ENCODE data around the gene VPS13D. TPM values are rescaled to one million over a fixed set of nuclear protein-coding genes. Genes with fewer than 3 reads are reported as not detected.

The VPS13D gene, protein sequence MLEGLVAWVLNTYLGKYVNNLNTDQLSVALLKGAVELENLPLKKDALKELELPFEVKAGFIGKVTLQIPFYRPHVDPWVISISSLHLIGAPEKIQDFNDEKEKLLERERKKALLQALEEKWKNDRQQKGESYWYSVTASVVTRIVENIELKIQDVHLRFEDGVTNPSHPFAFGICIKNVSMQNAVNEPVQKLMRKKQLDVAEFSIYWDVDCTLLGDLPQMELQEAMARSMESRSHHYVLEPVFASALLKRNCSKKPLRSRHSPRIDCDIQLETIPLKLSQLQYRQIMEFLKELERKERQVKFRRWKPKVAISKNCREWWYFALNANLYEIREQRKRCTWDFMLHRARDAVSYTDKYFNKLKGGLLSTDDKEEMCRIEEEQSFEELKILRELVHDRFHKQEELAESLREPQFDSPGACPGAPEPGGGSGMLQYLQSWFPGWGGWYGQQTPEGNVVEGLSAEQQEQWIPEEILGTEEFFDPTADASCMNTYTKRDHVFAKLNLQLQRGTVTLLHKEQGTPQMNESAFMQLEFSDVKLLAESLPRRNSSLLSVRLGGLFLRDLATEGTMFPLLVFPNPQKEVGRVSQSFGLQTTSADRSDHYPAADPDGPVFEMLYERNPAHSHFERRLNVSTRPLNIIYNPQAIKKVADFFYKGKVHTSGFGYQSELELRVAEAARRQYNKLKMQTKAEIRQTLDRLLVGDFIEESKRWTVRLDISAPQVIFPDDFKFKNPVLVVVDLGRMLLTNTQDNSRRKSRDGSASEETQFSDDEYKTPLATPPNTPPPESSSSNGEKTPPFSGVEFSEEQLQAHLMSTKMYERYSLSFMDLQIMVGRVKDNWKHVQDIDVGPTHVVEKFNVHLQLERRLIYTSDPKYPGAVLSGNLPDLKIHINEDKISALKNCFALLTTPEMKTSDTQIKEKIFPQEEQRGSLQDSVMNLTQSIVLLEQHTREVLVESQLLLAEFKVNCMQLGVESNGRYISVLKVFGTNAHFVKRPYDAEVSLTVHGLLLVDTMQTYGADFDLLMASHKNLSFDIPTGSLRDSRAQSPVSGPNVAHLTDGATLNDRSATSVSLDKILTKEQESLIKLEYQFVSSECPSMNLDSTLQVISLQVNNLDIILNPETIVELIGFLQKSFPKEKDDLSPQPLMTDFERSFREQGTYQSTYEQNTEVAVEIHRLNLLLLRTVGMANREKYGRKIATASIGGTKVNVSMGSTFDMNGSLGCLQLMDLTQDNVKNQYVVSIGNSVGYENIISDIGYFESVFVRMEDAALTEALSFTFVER (N-terminal part only)
- 22.3 and 23.1 TPM in 2 replicates for polyA plus RNA-seq (2011; rRNA removed)
- polyA minus RNA-seq (2011; rRNA and poly(A)+ RNA removed) = 47.2 and 59.9 TPM in 2 replicates

DNA sequence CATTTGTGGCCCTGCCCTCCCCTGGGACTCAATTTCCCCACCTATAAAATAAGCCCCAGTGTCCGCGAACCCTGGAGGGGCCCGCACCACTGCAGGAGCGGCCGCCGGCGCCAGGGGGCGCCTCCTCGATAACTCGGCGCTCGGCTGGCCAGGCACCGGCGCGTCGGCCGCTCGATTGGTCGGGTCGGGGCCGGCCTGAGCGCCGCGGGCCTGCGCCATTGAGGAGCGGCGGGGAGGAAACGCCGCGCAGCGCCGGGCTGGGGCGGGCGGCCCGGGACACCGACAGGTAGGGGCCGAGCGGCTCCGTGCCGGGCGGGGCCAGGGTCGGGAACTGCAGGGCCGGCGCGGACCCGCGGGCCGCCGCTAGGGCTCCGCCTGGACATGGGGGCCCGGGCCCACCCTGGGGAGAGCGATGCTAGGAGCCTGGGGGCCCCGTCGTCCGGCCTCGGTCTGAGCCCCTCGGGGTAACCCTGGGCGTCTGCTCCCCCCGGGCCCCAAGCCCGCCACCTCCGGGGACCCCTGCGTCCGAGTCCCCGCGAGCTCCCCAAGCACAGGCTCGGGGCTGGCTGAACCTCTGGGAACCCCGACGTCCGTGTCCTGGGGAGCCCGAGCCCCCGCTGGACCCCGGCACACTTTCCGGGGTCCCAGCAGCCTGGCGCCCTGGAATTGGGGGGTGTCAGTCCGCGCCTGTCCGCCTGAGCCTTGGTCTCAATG, at the start of gene VPS13D:
Gene VPS13D, plus strand, starts transcription at position 196 of the 714 bp plus-strand sequence. CDS start 4,237 bp downstream, outside the sequence.
- ChIA-PET POLR2A (no interaction called here), CTCF (interaction anchor here (0.6 to 2.2 kb wide), 9 partner anchors 9 to 429 kb away, joined by 3 to 9 read pairs (median 3); no protein-coding TSS in a partner anchor)
- 0 out of 2 replicates have a peak, but pooled peaks cover 2% of the 10 kb centered on the region for H3K36me3 ChIP-seq (ENCODE audit: control insufficient read depth, insufficient read depth, low read length)
- H3K4me3 ChIP-seq (ENCODE audit: low read depth, low read length) = peak within 1 kb of the TSS; percentile 98
- TF ChIP-seq, protein P1, sequence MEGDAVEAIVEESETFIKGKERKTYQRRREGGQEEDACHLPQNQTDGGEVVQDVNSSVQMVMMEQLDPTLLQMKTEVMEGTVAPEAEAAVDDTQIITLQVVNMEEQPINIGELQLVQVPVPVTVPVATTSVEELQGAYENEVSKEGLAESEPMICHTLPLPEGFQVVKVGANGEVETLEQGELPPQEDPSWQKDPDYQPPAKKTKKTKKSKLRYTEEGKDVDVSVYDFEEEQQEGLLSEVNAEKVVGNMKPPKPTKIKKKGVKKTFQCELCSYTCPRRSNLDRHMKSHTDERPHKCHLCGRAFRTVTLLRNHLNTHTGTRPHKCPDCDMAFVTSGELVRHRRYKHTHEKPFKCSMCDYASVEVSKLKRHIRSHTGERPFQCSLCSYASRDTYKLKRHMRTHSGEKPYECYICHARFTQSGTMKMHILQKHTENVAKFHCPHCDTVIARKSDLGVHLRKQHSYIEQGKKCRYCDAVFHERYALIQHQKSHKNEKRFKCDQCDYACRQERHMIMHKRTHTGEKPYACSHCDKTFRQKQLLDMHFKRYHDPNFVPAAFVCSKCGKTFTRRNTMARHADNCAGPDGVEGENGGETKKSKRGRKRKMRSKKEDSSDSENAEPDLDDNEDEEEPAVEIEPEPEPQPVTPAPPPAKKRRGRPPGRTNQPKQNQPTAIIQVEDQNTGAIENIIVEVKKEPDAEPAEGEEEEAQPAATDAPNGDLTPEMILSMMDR (IDR thresholded peaks at IDR 0.05; ENCODE audit: insufficient read depth, low read depth, low read length) = peak; percentile 81
- no peak for DNase-seq (ENCODE audit: low read depth)
- H3K27me3 ChIP-seq (ENCODE audit: control insufficient read depth, insufficient read depth, low read length) = no peaks in the 10 kb centered on the region

DNA sequence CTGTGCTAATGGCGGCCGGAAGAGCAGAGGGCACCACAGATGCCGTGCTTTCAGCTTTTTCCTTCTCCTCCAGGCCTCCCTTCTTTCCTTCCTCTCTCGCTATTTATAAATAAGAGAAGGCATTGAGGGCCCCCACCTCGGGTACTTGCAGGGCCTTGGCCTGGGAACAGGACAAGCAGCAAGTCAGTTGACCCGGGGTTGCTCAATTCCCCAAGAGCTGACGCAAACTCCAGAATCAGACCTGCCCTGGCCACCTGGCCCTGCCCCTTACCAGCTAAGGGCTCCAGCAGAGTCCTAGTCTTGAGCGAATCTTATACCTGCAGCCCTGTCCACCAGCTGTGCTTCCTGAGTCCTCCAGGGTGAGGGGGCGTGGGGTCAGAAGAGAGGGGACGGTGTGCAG, 49.5 kb upstream of the VPS13D start:
- H3K4me3 ChIP-seq (ENCODE audit: low read depth, low read length) = no peak overlapping the region
- no peak for DNase-seq (ENCODE audit: low read depth)
- H3K36me3 ChIP-seq (ENCODE audit: control insufficient read depth, insufficient read depth, low read length) = no peaks in the 10 kb centered on the region
- H3K27me3 ChIP-seq (ENCODE audit: control insufficient read depth, insufficient read depth, low read length) = no peaks in the 10 kb centered on the region
- ChIA-PET CTCF (interaction anchor here (1.8 kb wide), 1 partner anchor 56 kb away, joined by 5 read pairs; no protein-coding TSS in a partner anchor), POLR2A (no interaction called here)
- TF ChIP-seq, protein P1 (IDR thresholded peaks at IDR 0.05; ENCODE audit: insufficient read depth, low read depth, low read length) = no peak

- CTCF ChIA-PET = no interaction called here
- H3K4me3 ChIP-seq (ENCODE audit: low read depth, low read length) = no peak overlapping the region
- DNase-seq (ENCODE audit: low read depth) = no peak
- H3K36me3 ChIP-seq (ENCODE audit: control insufficient read depth, insufficient read depth, low read length) = no peaks in the 10 kb centered on the region
- H3K27me3 ChIP-seq (ENCODE audit: control insufficient read depth, insufficient read depth, low read length) = no peaks in the 10 kb centered on the region
- POLR2A ChIA-PET = no interaction called here
- TF ChIP-seq, protein P1 (IDR thresholded peaks at IDR 0.05; ENCODE audit: insufficient read depth, low read depth, low read length) = no peak
Observed at GRCh38 chr1:12180903-12181302, 48.9 kb upstream of the VPS13D start.

- CTCF ChIA-PET = interaction anchor here (0.9 kb wide), 1 partner anchor 56 kb away, joined by 3 read pairs; no protein-coding TSS in a partner anchor
- POLR2A ChIA-PET = no interaction called here
Observed at GRCh38 chr1:12181568-12181967, 48.3 kb upstream of the VPS13D start.

More at GRCh38 chr1:12181568-12181967, 48.3 kb upstream of the VPS13D start:
- H3K36me3 ChIP-seq (ENCODE audit: control insufficient read depth, insufficient read depth, low read length) = no peaks in the 10 kb centered on the region
- DNase-seq (ENCODE audit: low read depth) = no peak
- no peak overlapping the region for H3K4me3 ChIP-seq (ENCODE audit: low read depth, low read length)
- TF ChIP-seq, protein P1 (IDR thresholded peaks at IDR 0.05; ENCODE audit: insufficient read depth, low read depth, low read length) = no peak
- no peaks in the 10 kb centered on the region for H3K27me3 ChIP-seq (ENCODE audit: control insufficient read depth, insufficient read depth, low read length)
